GM04504 (cell line): ENCODE data around the gene RILPL2.
"Not testable (repeated sequence)": the region's sequence is repeated elsewhere in the genome, so short reads cannot be mapped to it uniquely, and the experiment has no call there.

ENCODE experiments used
- DNase-seq: peaks from one replicate; pipeline ENCODE4 v3.0.0-alpha.2; 2012; ENCODE audit warnings: low read depth

Gene RILPL2

GRCh38 chr12:123379391-123379790 lies 57.1 kb downstream of the RILPL2 start:
- DNase-seq = no peak

- DNase-seq = not testable (repeated sequence)
These were observed 64.1 kb downstream of the RILPL2 start for GRCh38 chr12:123372415-123372814.

- DNase-seq = not testable (repeated sequence)
These were observed 64.7 kb downstream of the RILPL2 start for GRCh38 chr12:123371667-123372368.

- no peak for DNase-seq
These were observed 67.3 kb downstream of the RILPL2 start for GRCh38 chr12:123369229-123369628.

GRCh38 chr12:123368431-123368830 lies 68.1 kb downstream of the RILPL2 start:
- not testable (repeated sequence) for DNase-seq

GRCh38 chr12:123367511-123367910 lies 69.0 kb downstream of the RILPL2 start:
- DNase-seq = no peak
